GM10847 (cell line): ENCODE data around the gene MLH3.
A peak's percentile ranks its signal among the peaks of the same experiment; 100 is the strongest.

Experiments used
- POLR2A ChIP-seq: IDR thresholded peaks from 2 replicates; pipeline ENCODE4 v1.6.1; 2011; ENCODE audit not compliant: insufficient read length; ENCODE audit errors: extremely low read depth

Gene MLH3

DNA sequence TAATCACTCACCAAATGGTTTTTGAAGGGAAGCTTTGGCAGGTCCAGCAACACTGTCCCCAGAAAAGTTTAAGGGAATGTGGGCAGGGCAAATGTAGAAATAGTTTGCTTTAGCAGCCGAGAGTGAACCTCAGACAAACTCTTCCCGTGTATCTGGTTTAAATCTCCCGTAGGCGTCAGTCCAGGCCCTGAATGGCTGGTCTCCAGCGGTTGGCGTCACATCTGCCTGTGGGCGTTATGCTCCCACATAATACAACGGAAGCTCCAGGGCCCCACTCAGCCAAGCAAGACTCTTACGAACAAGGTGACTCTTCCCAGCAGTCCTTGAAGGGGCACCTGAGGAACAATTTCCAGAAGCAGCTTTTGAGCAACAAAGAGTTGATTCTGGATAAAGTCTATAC, 19.1 kb upstream of the MLH3 start:
- TF ChIP-seq POLR2A = no peak

DNA sequence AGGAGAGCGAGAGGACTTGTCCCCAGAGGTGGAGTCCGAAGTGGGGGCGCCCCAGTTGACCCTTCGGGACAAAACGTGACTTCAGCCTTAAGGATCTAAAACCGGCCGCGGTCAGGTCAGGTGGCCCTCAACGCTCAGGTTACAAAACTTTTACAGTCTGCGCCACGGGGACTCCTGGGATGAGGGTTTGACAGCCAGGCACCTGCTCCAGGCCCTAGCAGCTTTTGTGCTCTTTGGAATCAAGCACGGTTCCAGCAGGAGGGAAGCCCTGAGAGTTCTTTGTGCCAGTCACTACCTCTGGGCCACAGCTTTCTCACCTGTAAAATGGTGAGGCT, 18.5 kb upstream of the MLH3 start:
- no peak for TF ChIP-seq POLR2A

DNA sequence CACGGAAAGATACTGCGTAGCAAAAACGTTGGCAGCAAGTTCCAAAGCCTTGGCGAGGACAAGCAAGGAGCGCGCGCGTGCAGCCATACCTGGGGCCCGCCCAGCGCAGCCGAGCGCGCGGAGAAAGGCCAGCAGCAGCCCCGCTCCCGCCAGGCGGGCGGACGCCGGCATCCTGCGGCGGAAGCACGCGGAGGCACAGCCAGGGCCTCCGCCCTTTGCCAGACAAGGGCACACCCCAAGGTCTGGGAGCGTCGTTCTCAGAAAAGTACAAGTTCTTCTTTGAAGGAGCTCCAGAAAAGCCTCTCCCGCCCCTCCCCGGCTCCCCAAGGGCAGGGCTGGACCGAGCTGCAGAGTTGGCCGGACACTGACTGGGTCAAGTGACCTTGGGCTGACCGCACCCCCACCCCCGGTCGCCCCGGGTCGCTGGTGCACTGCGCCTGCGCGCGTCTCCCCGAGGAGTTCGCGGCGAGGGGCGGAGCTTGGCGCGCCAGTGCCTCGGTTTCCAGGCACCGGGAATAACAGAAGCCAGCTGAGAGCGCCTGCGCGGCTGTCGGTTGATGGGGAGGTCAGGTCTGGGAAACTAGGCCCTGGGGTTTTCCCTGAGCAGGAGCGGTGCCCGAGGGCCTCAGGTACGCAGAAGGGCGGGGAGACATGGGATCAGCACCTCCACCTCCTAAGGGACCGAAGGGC, 18.0 kb upstream of the MLH3 start, which contains the start of gene ZC2HC1C:
ZC2HC1C (plus strand) TSS at position 521 of the 690 bp plus-strand sequence. CDS start 933 bp downstream, outside the sequence.
- TF ChIP-seq POLR2A = peak; percentile 38

DNA sequence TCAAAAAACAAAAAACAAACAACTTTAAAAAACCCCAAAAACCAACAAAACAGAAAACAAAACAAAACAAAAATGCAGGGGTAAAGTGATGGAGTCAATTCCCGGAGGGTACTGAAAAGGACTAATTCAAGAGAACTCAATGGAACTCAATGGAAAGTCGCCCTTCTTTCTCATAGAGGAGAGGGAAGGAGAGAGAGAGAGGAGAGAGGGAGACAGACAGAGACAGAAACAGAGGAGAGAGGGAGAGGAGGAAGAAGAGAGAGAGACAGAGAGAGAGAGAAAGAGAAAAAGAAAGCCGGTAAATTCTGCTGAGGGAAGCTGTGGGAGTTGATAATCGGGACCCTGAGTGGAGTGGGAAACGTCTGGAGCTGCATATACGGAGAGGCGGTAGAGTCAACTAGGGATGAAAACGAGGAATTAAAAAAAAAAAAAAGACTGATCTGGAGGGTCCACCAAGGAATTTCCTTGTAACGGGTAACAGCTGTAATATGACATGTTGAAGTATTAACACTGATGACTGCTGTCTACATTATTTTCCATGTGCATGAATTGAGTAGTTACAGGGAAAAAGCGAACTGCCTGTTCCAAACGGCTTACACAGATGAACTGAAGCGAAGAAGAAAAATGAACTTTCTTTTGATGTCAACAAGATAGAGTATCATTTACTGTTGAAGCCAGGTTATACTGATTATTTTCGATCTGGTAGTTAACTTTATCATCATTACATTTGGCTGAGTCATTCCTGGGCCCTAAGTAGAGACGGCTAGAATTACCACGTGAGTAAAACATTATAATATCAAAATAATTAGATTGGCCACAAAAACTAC, 17.2 kb upstream of the MLH3 start:
- no peak for TF ChIP-seq POLR2A

DNA sequence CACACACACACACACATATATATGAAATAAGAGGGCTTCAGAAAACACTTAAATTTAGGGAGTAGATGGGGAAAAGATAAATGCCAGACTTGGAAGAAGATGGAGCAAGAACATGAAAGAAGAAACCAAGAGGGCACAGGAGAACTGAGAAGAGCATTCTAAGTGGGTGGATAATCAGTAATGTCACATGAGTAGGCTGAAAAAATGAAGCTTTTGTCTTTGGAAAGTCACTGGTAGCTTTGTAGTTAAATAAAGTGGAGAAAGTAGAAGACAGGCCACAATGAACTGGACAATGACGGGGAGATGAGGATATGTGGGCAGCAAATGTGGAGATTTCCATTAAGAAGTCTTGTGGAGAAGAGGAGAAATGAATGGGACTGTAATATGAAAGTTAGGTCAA, 15.9 kb upstream of the MLH3 start:
- TF ChIP-seq POLR2A = no peak

DNA sequence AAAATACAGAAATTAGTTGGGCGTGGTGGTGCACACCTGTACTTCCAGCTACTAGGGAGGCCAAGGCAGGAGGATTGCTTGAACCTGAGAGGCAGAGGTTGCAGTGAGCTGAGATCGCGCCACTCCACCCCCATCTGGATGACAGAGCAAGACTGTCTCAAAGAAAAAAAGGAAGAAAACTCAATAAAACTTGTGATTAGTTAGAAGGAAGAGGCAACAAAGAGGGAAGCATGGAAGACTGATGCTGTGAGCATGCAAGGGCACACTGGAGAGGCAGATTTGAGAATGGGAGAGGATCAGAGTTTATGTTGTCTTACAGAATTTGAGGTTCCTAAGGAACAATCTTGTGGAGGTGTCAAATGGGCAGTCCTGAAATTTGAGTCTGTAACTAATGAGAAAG, 15.4 kb upstream of the MLH3 start:
- no peak for TF ChIP-seq POLR2A

DNA sequence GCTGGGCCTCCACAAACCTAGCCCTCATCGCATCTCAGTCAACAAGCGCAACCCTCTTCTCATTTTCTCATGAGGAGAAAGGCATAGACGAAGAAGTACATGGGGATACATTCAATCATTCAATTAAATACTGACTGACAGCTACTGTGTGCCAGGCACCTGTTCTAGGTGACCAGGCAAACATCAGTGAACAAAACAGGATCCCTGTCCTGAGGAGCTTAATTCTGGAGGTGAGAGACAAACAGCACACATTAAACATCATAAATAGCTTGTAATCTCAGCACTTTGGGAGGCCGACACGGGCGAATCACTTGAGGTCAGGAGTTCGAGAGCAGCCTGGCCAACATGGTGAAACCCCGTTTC, 12.9 kb upstream of the MLH3 start:
- no peak for TF ChIP-seq POLR2A

DNA sequence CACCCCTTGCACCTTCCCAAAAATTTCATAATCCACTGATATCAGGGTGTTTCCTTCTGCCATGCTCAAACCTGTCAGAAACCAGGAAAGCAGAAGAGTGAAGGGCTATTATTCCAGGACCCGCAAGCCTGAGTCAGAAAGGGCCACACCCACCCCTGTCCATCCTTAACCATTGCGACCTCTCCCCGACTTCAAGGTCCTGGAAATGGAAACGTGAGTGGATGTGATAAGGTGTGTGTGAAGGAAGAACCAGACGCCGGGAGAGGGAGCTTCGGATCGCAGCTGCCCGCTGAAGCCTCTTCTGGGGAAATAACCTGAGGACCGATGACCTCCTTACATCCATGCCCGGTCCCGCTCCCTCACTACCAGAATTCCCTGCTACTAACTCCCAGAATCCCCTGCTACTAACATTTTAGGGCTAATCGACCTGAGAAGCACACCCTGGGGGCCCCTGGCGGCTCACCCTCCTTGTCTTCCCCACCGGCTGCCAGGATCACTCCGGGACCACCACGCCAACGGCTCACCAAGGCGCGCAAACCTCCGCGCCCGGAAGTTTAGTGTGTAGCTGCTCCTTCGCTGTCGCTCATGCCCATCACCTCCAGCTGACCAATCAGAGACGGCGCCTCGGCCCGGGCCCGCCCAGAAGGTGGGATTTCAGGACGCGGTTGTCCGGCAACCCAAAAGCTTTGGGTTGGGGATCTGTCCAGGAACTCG, 12.4 kb upstream of the MLH3 start, which contains the start of gene ACYP1:
ACYP1 (minus strand) TSS at position 534 of the 714 bp plus-strand sequence; CDS start at position 63, 471 bp downstream.
- TF ChIP-seq POLR2A = peak; percentile 48

DNA sequence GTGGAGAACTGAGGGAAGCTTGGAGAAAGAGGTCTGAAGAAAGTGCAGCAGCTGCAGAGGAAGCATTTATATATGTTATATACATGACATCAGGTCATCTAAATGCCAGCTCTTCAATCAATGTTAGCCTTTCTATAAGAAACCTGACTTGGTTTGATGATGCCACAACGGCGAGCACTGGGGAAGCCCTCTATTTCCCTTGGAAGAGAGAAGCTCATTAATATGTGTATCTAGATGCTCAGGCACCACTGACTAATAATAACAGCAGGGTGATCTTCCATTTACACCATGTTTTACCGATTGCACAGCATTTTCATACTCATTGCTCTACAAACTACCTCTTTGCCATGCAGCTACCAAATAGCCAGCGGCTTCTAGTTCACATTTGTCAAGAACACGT, 11.7 kb upstream of the MLH3 start:
- TF ChIP-seq POLR2A = no peak

DNA sequence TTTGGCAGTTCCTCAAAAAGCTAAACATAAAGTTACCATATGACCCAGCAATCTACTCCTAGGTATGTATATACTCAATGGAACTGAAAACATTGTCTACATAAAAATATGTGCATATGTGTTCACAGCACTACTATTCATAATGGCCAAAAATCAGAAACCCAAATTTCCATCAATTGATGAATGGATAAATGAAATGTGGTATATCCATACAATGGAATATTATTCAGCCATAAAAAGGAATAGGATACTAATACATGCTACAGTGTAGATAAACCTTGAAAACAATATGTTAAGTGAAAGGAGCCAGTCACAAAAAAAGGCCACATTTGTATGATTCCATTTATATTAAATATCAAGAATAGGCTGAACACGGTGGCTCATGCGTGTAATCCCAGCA, 9.2 kb upstream of the MLH3 start:
- TF ChIP-seq POLR2A = no peak

DNA sequence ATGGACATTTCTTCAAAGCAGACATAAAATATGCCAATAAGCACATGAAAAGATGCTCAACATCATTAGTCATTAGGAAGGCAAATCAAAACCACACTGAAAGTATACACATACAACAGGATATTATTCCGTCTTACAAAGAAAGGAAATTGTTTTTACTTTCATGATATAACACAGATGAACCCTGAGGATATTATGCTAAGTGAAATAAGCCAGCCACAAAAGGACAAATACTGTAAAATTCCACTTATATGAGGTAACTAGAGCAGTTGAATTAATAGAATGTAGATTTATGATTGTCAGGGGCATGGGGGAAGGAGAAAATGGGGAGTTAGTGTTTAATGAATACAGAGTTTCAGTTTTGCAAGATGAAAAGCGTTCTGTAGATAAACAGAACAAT, 8.4 kb upstream of the MLH3 start:
- no peak for TF ChIP-seq POLR2A

DNA sequence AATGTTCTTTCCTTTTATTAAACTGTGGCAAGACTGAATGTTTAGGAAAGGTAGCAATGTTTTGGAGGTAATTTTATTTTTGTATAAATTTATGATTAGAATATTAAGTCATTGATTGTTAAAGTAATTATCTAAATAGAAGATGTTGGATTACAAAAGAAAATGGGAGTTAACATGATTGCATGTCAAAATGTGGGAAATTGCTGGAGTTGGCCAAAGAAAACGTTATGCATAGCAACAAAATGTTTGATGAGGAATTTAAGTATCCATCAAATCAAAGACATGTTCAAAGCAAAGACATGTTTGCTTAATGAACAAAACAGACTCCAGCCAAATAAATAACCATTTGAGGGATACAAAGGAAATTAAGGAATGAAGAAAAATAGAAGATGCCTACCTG, 3.2 kb upstream of the MLH3 start:
- TF ChIP-seq POLR2A = no peak

DNA sequence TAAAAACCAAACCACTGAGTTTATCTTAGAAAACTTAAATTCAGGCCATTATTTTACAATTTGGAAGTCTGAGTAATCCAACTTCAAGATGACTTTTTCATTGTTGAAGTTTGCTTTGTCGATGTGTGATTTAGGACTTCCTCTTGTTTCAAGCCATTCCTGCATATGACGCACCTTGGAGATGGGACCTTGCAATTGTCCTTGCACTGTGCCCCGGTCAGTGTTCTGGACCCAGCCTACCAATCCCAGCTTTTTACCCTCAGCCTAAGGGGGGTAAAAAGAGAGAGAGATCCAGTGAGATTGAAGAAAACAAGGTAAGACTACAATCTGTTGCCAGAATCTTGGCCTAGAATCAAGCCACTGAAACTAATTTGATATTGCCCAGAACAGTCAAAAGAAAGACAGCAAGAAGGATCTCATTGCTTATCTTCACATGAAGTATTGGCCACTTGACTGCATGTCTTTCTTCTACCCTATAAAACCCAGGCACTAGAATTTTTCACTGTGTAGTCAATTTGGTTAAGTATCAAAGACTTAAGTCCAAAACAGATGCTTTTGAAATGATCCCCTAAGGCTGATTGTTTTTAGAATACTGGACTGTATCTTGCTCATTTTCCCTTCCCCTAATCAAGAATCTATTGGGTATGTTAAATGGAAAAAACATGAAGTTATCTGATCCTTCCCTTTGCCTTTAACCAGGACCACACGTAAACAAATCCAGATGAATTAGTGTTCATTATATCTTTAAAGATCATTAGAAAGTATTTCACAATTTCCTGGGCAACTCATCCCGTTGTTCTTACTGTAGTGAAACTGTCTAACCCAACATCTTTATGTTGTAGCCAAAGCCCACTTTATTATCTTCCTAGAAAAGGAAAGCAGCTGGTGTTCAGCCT, 2.4 kb upstream of the MLH3 start:
- no peak for TF ChIP-seq POLR2A

DNA sequence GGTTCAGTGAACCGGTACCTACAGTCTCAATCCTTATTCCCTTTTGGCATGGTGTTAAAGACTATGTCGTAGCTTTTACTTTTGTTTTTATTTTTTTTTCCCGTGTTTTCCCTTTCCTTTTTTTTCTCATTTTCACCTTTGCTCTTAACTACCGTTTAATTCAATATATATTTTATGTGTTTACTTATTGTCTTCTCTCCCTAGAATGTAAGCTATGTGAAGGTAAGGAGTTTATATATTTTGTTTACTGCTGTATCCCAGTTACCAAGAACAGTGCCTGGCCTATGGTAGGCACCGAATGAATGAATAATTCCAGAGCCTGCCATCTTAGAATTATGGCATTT, 261 bp upstream of the MLH3 start:
- TF ChIP-seq POLR2A = no peak

DNA sequence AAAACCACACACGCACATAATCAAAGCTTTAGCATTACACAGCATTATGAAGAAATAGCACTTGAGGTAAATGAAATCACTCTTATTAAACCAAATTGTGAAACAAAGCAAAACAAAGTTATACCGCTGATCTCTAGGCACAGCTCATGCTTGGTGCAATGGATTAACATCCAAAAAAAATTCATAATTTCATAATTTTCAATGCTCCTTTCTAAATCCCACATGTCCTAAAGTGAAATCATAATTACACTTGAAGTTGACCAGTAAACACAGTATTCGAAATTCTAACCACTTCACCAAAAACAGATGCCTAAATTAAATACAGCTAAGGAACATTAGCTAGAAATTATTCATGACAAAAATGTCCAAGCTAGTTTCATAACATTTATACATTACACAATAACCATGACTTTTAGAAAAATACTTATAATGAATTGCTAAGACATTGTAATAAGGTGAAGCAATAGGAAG, 1.5 kb downstream of the MLH3 start:
- TF ChIP-seq POLR2A = no peak
